H1 (cell line): ENCODE results near the gene PCYT1A. TPM values are rescaled to one million over a fixed set of nuclear protein-coding genes. Genes with fewer than 3 reads are reported as not detected.

Experiments used
- CTCF ChIA-PET: fragments of 300-600 bp; sonication (Branson Sonifier 250); formaldehyde crosslinking; loops from one replicate; lab custom pipeline; 2021; ENCODE audit not compliant: partially characterized antibody; lab: Charles Lee
- POLR2A ChIA-PET: fragments of 300-600 bp; sonication (Branson Sonifier 250); formaldehyde crosslinking; loops from one replicate; lab custom pipeline; 2021; ENCODE audit warnings: inconsistent platforms; ENCODE audit not compliant: partially characterized antibody; lab: Charles Lee
- DNase-seq, 2 experiments: peaks; one replicate each; pipeline versions ENCODE4 v3.0.0 to v3.0.0-alpha.2; 2010 to 2022; ENCODE audit warnings: low spot score in 2 of 2, low read depth in 1 of 2, mixed read lengths in 1 of 2
- FAIRE-seq: peaks from 2 replicates; lab custom pipeline; 2011; peaks lifted over from hg19 to GRCh38; lab: Jason Lieb, UNC
- H2AFZ ChIP-seq: 2 replicates; pipeline ENCODE4 v1.8.1; 2012; ENCODE audit warnings: low read length, inconsistent platforms
- H2AK5ac ChIP-seq: 2 replicates; pipeline ENCODE4 v1.6.1; 2013; ENCODE audit warnings: low read depth, low read length
- H2BK120ac ChIP-seq: replicated peaks from 2 replicates; pipeline ENCODE3; 2013; ENCODE audit warnings: low read depth, low read length, inconsistent platforms
- H2BK12ac ChIP-seq: 2 replicates; pipeline ENCODE4 v1.6.1; 2013; ENCODE audit warnings: low read depth, low read length
- H2BK15ac ChIP-seq: 2 replicates; pipeline ENCODE4 v1.6.1; 2013; ENCODE audit warnings: low read length
- H2BK20ac ChIP-seq: 2 replicates; pipeline ENCODE4 v1.6.1; 2013; ENCODE audit warnings: low read length
- H2BK5ac ChIP-seq: 2 replicates; pipeline ENCODE4 v1.6.1; 2013; ENCODE audit warnings: low read depth, low read length
- H3K14ac ChIP-seq: 2 replicates; pipeline ENCODE4 v1.6.1; 2013; ENCODE audit warnings: inconsistent platforms; ENCODE audit not compliant: insufficient read length
- H3K18ac ChIP-seq: 2 replicates; pipeline ENCODE4 v1.6.1; 2013; ENCODE audit warnings: low read length; ENCODE audit errors: extremely low read depth
- H3K23ac ChIP-seq: 2 replicates; pipeline ENCODE4 v1.6.1; 2013; ENCODE audit warnings: inconsistent platforms; ENCODE audit not compliant: insufficient read length
- H3K23me2 ChIP-seq: 2 replicates; pipeline ENCODE4 v1.6.1; 2013; ENCODE audit warnings: low read depth, low read length
- H3K27ac ChIP-seq: 2 replicates; pipeline ENCODE4 v1.6.1; 2011; ENCODE audit warnings: low read depth, low read length, inconsistent platforms
- H3K27me3 ChIP-seq, 4 experiments: replicated peaks in 1 of 4; 1 replicate in 1 of 4; 2 replicates in 3 of 4; pipeline versions ENCODE4 v1.6.1 to v1.8.1; 2011 to 2013; ENCODE audit warnings: low read length in 3 of 4, mild to moderate bottlenecking in 3 of 4, inconsistent platforms in 2 of 4, mixed read lengths in 2 of 4, moderate library complexity in 1 of 4; ENCODE audit not compliant: control insufficient read depth in 3 of 4, insufficient read depth in 3 of 4; ENCODE audit errors: extremely low read depth in 1 of 4
- H3K36me3 ChIP-seq, 4 experiments: 2 replicates each; pipeline versions ENCODE4 v1.6.1 to v1.8.1; 2011 to 2013; ENCODE audit warnings: mild to moderate bottlenecking in 4 of 4, low read length in 3 of 4, moderate library complexity in 2 of 4, control low read depth in 1 of 4, inconsistent platforms in 1 of 4; ENCODE audit not compliant: insufficient read depth in 4 of 4, control insufficient read depth in 2 of 4
- H3K4ac ChIP-seq: replicated peaks from 2 replicates; pipeline ENCODE3; 2013; ENCODE audit warnings: low read length, low read depth, mixed read lengths, inconsistent platforms; ENCODE audit not compliant: insufficient read length
- H3K4me1 ChIP-seq, 4 experiments: replicated peaks in 1 of 4; 1 replicate in 1 of 4; 2 replicates in 3 of 4; pipeline versions ENCODE4 v1.6.1 to v1.8.1; 2011 to 2013; ENCODE audit warnings: low read length in 3 of 4, inconsistent platforms in 2 of 4, mixed read lengths in 1 of 4; ENCODE audit not compliant: insufficient read depth in 4 of 4, control insufficient read depth in 3 of 4
- H3K4me2 ChIP-seq, 2 experiments: 2 replicates each; pipeline versions ENCODE4 v1.6.1 to v1.8.1; 2011 to 2013; ENCODE audit warnings: low read depth in 2 of 2, low read length in 2 of 2, control low read depth in 1 of 2, inconsistent platforms in 1 of 2, mild to moderate bottlenecking in 1 of 2; ENCODE audit not compliant: insufficient read depth in 1 of 2
- H3K4me3 ChIP-seq, 4 experiments: fragments of 200-600, 300-600 bp in 1 of 4; sonication (generic), shearing (Covaris generic), sonication (Bioruptor Twin) in 1 of 4; 2 replicates each; pipeline versions ENCODE4 v1.5.1 to v1.8.1; 2011 to 2016; ENCODE audit warnings: low read length in 4 of 4, low read depth in 3 of 4, control low read depth in 2 of 4, inconsistent platforms in 2 of 4, mild to moderate bottlenecking in 2 of 4, mixed read lengths in 1 of 4, moderate library complexity in 1 of 4; ENCODE audit not compliant: insufficient read depth in 2 of 4; ENCODE audit errors: extremely low read depth in 1 of 4
- H3K56ac ChIP-seq: replicated peaks from 2 replicates; pipeline ENCODE3; 2013; ENCODE audit warnings: low read depth, mild to moderate bottlenecking, mixed read lengths, low read length, inconsistent platforms; ENCODE audit not compliant: insufficient read length
- H3K79me1 ChIP-seq: 2 replicates; pipeline ENCODE4 v1.6.1; 2013; ENCODE audit warnings: low read depth, low read length, control low read depth
- H3K79me2 ChIP-seq, 2 experiments: 2 replicates each; pipeline versions ENCODE4 v1.6.1 to v1.8.1; 2012 to 2013; ENCODE audit warnings: low read length in 2 of 2, mild to moderate bottlenecking in 2 of 2, inconsistent platforms in 1 of 2; ENCODE audit not compliant: insufficient read depth in 2 of 2, control insufficient read depth in 1 of 2
- H3K9ac ChIP-seq, 4 experiments: replicated peaks in 1 of 4; 1 replicate in 1 of 4; 2 replicates in 3 of 4; pipeline versions ENCODE4 v1.6.1 to v1.8.1; 2011 to 2013; ENCODE audit warnings: low read depth in 3 of 4, low read length in 3 of 4, control low read depth in 2 of 4, mild to moderate bottlenecking in 2 of 4, moderate library complexity in 2 of 4, inconsistent platforms in 1 of 4; ENCODE audit errors: extremely low read depth in 1 of 4
- H3K9me3 ChIP-seq, 2 experiments: 2 replicates each; pipeline versions ENCODE4 v1.6.1 to v1.8.1; 2012 to 2013; ENCODE audit warnings: mild to moderate bottlenecking in 2 of 2, moderate library complexity in 2 of 2, control low read depth in 1 of 2, inconsistent platforms in 1 of 2, low read depth in 1 of 2, low read length in 1 of 2, mixed read lengths in 1 of 2; ENCODE audit not compliant: insufficient read depth in 2 of 2
- H4K20me1 ChIP-seq, 2 experiments: replicated peaks in 1 of 2; 2 replicates each; pipeline versions ENCODE3 to v1.8.1; 2011 to 2013; ENCODE audit warnings: inconsistent platforms in 2 of 2, low read length in 2 of 2, mild to moderate bottlenecking in 1 of 2; ENCODE audit not compliant: insufficient read depth in 2 of 2, control insufficient read depth in 1 of 2
- H4K5ac ChIP-seq: 2 replicates; pipeline ENCODE4 v1.6.1; 2013; ENCODE audit warnings: low read length, low read depth, mixed read lengths, inconsistent platforms; ENCODE audit not compliant: insufficient read length
- H4K8ac ChIP-seq: 2 replicates; pipeline ENCODE4 v1.8.0; 2013; ENCODE audit warnings: mild to moderate bottlenecking, moderate library complexity, low read length, inconsistent platforms; ENCODE audit not compliant: insufficient read depth; ENCODE audit errors: extremely low read depth
- H4K91ac ChIP-seq: replicated peaks from 2 replicates; pipeline ENCODE3; 2013; ENCODE audit warnings: low read length, mixed read lengths, inconsistent platforms; ENCODE audit not compliant: insufficient read length
- EZH2 ChIP-seq: fragments of 200-600 bp; sonication (generic); IDR thresholded peaks from 2 replicates; pipeline ENCODE4 v1.7.1; 2012; ENCODE audit warnings: low read depth, mild to moderate bottlenecking, moderate library complexity, low read length, inconsistent platforms; ENCODE audit not compliant: severe bottlenecking
- GABPA ChIP-seq: IDR thresholded peaks from 2 replicates; pipeline ENCODE4 v1.6.1; 2011; ENCODE audit warnings: mild to moderate bottlenecking, low read length, moderate library complexity, borderline replicate concordance; ENCODE audit not compliant: insufficient read depth
- TAF7 ChIP-seq: optimal IDR thresholded peaks from 2 replicates; pipeline ENCODE3; 2011; ENCODE audit warnings: low read depth, mild to moderate bottlenecking, inconsistent platforms, low read length, moderate library complexity, borderline replicate concordance
- WGBS, 2 experiments: shearing (Covaris generic) in 1 of 2; methylation state at CpG; one replicate each; pipeline versions ENCODE4 v1.1.6 to v1.1.7; 2013 to 2015; ENCODE audit warnings: low lambda C conversion rate in 2 of 2, mixed read lengths in 2 of 2, inconsistent platforms in 1 of 2, low coverage in 1 of 2, missing lambda C conversion rate in 1 of 2; ENCODE audit not compliant: insufficient replicate concordance in 2 of 2, insufficient coverage in 1 of 2, insufficient read length in 1 of 2; ENCODE audit errors: extremely low coverage in 1 of 2, missing lambda C conversion rate in 1 of 2; 5-methylcytosine and 5-hydroxymethylcytosine counted together
- polyA plus RNA-seq, 7 experiments: library from polyadenylated mRNA; depleted of rRNA in 3 of 7; stranded (reverse) in 5 of 7; unstranded in 2 of 7; fragments of >200 nt in 5 of 7; fragments of 200-250 nt in 2 of 7; gene quantifications; 1 replicate in 5 of 7; 2 replicates in 1 of 7; 4 replicates in 1 of 7; pipeline versions ENCODE4 v1.2.1 to v1.2.3, GENCODE V29; 2011 to 2013; ENCODE audit warnings: missing spikeins in 2 of 7, mixed read lengths in 2 of 7
- total RNA-seq: library from RNA; stranded (reverse); fragmentation: NEBNext Ultra II Directional; extraction: Animal tissue kit (Norgen Biotek cat#: 25700); gene quantifications from 2 replicates; pipeline ENCODE4 v1.2.1, GENCODE V29; 2021
- TF ChIP-seq, protein P1 (sequence below): IDR thresholded peaks from 2 replicates; pipeline ENCODE4 v1.6.1; 2011; ENCODE audit warnings: low read depth, mild to moderate bottlenecking, low read length; ENCODE audit not compliant: insufficient read depth

PCYT1A gene
- total and polyA plus RNA-seq, 2 of the 8 experiments (the other 6 are each of a cell fraction or from before 2014, with no cell fraction given): 19.9 to 31.8 TPM

DNA sequence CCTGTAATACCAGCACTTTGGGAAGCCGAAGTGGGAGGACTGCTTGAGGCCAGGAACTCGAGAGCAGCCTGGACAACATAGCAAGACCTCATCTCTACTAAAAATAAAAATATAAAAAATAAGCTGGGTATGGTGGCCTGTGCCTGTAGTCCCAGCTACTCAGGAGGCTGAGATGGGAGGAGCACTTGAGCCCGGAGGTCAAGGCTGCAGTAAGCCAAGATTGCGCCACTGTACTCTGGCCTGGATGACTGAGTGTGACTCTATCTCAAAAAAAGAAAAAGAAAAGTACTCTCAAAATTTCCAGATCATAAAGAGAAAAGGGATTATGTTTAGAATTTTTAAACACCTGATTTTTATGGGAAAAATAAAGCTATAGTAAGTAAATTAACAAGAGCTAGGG is 47.1 kb downstream of the PCYT1A start:
- no peak overlapping the region for H3K9ac ChIP-seq
- H4K8ac ChIP-seq: no peak overlapping the region
- DNase-seq: no peak
- no peaks in the 10 kb centered on the region for H3K79me2 ChIP-seq
- no peaks in the 10 kb centered on the region for H3K27me3 ChIP-seq
- H3K27ac ChIP-seq: no peak overlapping the region
- H3K4me2 ChIP-seq: no peak overlapping the region
- H3K56ac ChIP-seq: no peak overlapping the region
- no peak overlapping the region for H2BK20ac ChIP-seq
- FAIRE-seq: no peak
- H3K18ac ChIP-seq: no peak overlapping the region
- H3K36me3 ChIP-seq: peaks cover 0 to 34% (median 14%) of the 10 kb centered on the region in 4 experiments; a peak in 6 of 8 replicates
- no peak overlapping the region for H2AK5ac ChIP-seq
- TF ChIP-seq GABPA (no peak), TAF7 (no peak), EZH2 (no peak)
- TF ChIP-seq, protein P1, sequence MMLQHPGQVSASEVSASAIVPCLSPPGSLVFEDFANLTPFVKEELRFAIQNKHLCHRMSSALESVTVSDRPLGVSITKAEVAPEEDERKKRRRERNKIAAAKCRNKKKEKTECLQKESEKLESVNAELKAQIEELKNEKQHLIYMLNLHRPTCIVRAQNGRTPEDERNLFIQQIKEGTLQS: no peak
- no peaks in the 10 kb centered on the region for H4K20me1 ChIP-seq
- no peak overlapping the region for H2BK15ac ChIP-seq
- H3K4me3 ChIP-seq: no peak overlapping the region
- no peaks in the 10 kb centered on the region for H3K23me2 ChIP-seq
- no peak overlapping the region for H3K4ac ChIP-seq
- H4K5ac ChIP-seq: no peak overlapping the region
- POLR2A ChIA-PET: interaction anchor here (1.0 kb wide), 1 partner anchor 42 kb away, joined by 3 read pairs; no protein-coding TSS in a partner anchor
- no peak overlapping the region for H2BK5ac ChIP-seq
- H2BK12ac ChIP-seq: no peak overlapping the region
- H3K4me1 ChIP-seq: peaks cover 0 to 3% (median under 1%) of the 10 kb centered on the region in 4 experiments; a peak in 3 of 7 replicates
- WGBS, 2 experiments: 99% methylated on average over 4 of the region's 4 CpGs; no CpG with 5 or more reads in 1 of the 2 experiments
- H4K91ac ChIP-seq: no peak overlapping the region
- no peak overlapping the region for H3K23ac ChIP-seq
- no peak overlapping the region for H3K14ac ChIP-seq
- CTCF ChIA-PET: interaction anchor here (0.9 to 1.2 kb wide), 4 partner anchors 12 to 282 kb away, joined by 3 to 4 read pairs (median 4); no protein-coding TSS in a partner anchor
- peaks cover 0 to 4% of the 10 kb centered on the region in 2 experiments; a peak in 1 of 4 replicates for H3K9me3 ChIP-seq
- no peaks in the 10 kb centered on the region for H3K79me1 ChIP-seq
- H2AFZ ChIP-seq: no peak overlapping the region
- H2BK120ac ChIP-seq: no peak overlapping the region
